Cardiac fibroblast (primary cell): ENCODE data around the gene SETD4.

Experiments used
- DNase-seq, 2 donors: peaks; one replicate each; pipeline versions ENCODE4 v3.0.0 to v3.0.0-alpha.2; 2010; ENCODE audit warnings: low read depth in 2 of 2
- H3K4me3 ChIP-seq, 2 donors: replicated peaks in 1 of 2; 1 replicate in 1 of 2; 2 replicates in 1 of 2; pipeline ENCODE4 v1.5.1; 2011; ENCODE audit warnings: low read depth in 2 of 2, low read length in 2 of 2, mild to moderate bottlenecking in 2 of 2, moderate library complexity in 1 of 2
- TF ChIP-seq, protein P1 (sequence below): IDR thresholded peaks from one replicate; pipeline ENCODE4 v1.5.1; 2011; ENCODE audit warnings: low read depth, mild to moderate bottlenecking, low read length, inconsistent platforms

SETD4 gene

DNA sequence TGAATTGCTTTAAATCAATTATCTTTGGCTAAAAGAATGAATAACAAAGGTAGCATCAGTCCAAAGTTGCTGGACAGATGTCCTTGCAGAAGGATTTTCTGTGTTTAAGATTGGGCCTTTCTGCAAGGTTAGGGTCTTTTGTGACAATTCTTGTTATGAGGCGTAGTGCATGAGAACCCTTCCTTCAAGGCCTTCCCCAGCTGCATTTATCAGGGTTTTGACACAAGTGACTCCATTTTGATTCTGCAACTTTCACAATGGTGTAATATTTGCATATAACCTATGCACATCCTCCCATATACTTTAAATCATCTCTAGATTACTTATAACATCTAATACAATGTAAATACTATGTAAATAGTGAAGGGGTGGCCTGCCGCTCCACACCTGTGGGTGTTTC is 1.1 kb upstream of the SETD4 start:
- no peak overlapping the region for H3K4me3 ChIP-seq
- TF ChIP-seq, protein P1, sequence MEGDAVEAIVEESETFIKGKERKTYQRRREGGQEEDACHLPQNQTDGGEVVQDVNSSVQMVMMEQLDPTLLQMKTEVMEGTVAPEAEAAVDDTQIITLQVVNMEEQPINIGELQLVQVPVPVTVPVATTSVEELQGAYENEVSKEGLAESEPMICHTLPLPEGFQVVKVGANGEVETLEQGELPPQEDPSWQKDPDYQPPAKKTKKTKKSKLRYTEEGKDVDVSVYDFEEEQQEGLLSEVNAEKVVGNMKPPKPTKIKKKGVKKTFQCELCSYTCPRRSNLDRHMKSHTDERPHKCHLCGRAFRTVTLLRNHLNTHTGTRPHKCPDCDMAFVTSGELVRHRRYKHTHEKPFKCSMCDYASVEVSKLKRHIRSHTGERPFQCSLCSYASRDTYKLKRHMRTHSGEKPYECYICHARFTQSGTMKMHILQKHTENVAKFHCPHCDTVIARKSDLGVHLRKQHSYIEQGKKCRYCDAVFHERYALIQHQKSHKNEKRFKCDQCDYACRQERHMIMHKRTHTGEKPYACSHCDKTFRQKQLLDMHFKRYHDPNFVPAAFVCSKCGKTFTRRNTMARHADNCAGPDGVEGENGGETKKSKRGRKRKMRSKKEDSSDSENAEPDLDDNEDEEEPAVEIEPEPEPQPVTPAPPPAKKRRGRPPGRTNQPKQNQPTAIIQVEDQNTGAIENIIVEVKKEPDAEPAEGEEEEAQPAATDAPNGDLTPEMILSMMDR = no peak
- no peak for DNase-seq

DNA sequence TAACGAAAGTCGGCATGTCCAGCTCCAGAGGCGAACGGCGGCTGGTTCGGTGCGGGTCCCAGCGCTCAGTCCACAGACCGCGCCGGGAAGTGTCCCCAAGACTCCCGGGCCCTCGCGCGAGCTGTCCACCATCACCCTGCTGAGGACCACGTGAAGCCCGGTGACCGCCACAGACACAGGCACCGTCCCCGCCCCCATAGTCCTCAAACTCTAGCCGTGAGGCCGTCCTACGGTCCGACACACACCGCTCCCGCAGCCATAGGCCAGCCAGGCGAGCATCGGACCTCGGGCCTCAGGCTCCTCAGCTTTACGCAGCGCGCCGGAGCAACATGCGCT is 535 bp downstream of the SETD4 start:
- DNase-seq = no peak
- TF ChIP-seq, protein P1 = no peak
- peak overlapping the region; percentile 93 to 99 for H3K4me3 ChIP-seq

DNA sequence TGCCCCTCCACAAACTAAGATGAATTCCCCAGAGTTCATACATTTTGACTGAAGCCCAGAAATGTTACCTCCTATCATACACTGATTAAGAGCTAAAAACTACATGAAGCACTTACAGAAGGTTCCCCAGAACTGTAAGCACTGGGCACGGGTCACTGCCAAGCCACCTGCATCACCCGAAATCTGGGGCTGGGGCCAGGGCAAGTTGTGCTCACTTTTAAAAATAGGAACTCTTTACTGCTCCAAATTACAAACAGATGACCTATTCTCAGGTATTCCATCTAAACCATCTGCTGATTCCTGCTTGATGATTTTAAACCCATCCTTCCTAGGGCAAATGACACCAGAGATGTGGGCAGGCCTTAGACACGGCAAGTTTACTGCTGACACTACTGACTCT is 4.8 kb downstream of the SETD4 start:
- TF ChIP-seq, protein P1 = no peak
- H3K4me3 ChIP-seq = no peak overlapping the region
- DNase-seq = no peak

GRCh38 chr21:36053715-36054062 is 6.6 kb downstream of the SETD4 start:
- TF ChIP-seq, protein P1 = no peak
- no peak for DNase-seq

DNA sequence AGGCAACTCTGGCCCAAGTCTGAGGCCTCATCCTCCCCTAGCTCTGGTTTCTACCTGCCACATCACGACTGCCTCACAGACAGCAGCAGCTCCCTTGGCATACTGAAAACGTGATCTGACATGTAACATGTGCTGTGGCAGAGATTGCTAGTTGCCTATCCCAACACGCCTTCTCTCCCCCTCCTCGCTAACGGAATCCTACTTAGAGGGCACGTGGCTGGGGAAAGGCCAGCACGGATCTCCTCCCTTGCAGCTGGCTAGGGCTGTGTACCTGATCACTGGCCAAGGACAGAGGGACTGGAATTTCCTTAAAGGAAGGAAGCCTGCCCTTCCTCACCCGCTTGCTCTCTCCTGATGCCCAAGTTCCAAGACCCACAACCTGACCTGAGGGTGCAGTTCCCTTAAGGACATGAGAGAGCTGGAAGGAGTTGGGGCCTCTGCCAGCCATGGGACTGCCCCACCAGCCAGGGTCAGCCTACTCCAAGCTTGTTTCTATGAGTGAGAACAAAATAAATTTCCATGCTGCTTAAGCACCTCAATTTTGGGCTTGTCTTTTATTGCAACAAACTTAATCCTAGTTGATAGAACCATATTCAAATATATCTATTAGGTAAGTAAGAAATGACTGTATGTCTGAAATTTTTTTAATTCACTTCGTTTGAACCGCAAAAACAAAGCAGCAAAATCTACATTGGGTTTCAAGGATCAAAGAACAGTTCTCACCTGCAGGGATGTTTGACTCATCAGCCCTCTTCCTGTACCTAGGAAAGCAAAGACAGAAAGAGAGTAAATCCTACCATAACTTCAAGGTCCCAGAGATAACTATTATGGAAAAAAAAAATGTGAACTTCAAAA is 7.2 kb downstream of the SETD4 start:
- no peak for DNase-seq
- TF ChIP-seq, protein P1 = no peak

More at GRCh38 chr21:36053715-36054062, 6.6 kb downstream of the SETD4 start:
- H3K4me3 ChIP-seq = no peak overlapping the region

DNA sequence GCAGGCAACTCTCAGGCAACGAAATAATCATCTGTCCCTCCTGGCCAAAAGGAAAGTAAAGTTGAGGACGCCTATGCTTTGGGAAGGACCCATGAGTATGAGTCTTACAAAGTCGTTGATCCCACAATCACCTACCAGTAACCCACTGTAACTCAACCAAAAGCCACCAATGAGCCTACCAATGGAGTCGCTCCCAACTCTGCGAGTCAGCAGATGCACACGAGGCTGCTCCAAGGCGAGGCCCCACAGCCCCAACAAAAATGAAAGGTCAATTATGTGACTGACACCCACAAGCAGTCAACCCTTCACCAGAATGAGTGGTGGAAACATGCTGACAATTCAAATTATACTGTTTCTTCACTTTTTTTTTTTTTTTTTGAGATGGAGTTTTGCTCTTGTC is 12.0 kb downstream of the SETD4 start:
- DNase-seq = no peak
- no peak overlapping the region for H3K4me3 ChIP-seq
- TF ChIP-seq, protein P1 = no peak

More for the DNA sequence above, 7.2 kb downstream of the SETD4 start:
- no peak overlapping the region for H3K4me3 ChIP-seq

DNA sequence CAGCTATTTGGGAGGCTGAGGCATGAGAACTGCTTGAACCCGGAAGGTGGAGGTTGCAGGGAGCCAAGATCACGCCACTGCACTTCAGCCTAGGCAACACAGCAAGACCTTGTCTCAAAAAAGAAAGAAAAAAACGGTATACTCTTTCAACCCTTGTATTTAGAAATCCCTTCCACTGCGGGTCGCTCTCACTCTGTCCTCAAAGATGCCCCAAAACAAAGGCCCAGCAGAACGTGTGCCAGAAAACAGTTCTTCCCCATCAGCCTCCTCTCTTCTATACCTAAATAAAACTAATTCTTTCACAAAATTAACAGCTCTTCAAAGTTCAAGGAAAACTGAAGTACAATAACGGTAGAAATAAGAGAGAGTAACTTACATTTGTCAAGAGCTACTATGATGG is 13.2 kb downstream of the SETD4 start:
- TF ChIP-seq, protein P1 = no peak
- DNase-seq = no peak
- H3K4me3 ChIP-seq = no peak overlapping the region
